WTC11 (cell line): ENCODE measurements around the gene TMEM121. TPM values are rescaled to one million over a fixed set of nuclear protein-coding genes. Genes with fewer than 3 reads are reported as not detected.

Source experiments
- ATAC-seq: fragments of 200-7000 bp; cut with Tn5 transposase; 2 replicates; pipeline ENCODE4 v1.10.0; 2021; ENCODE audit warnings: mild to moderate bottlenecking, moderate library complexity
- CTCF ChIA-PET: fragments of 300-600 bp; sonication (Branson Sonifier 250); formaldehyde crosslinking; loops from one replicate; lab custom pipeline; 2021; ENCODE audit warnings: antibody characterized with exemption; lab: Charles Lee
- POLR2A ChIA-PET: fragments of 350-600 bp; sonication (Branson Sonifier 250); formaldehyde crosslinking; loops from one replicate; lab custom pipeline; 2021; ENCODE audit warnings: antibody characterized with exemption; lab: Charles Lee
- DNase-seq: peaks from one replicate; pipeline ENCODE4 v3.0.0; 2021; ENCODE audit warnings: low spot score
- H3K27ac Mint-ChIP-seq: 2 replicates; pipeline ENCODE4 v1.8.0; 2021; ENCODE audit warnings: mixed read lengths
- H3K27me3 Mint-ChIP-seq: 2 replicates; pipeline ENCODE4 v1.8.0; 2021; ENCODE audit warnings: low read depth, mild to moderate bottlenecking, moderate library complexity, mixed read lengths
- H3K36me3 Mint-ChIP-seq: 2 replicates; pipeline ENCODE4 v1.8.0; 2021; ENCODE audit warnings: mixed read lengths
- H3K4me1 Mint-ChIP-seq: 2 replicates; pipeline ENCODE4 v1.8.0; 2022; ENCODE audit warnings: mixed read lengths
- H3K4me3 Mint-ChIP-seq: 2 replicates; pipeline ENCODE4 v1.8.0; 2021; ENCODE audit warnings: mild to moderate bottlenecking, moderate library complexity, mixed read lengths
- H3K9me3 Mint-ChIP-seq: 2 replicates; pipeline ENCODE4 v1.8.0; 2021; ENCODE audit warnings: mixed read lengths
- EMX1 ChIP-seq: fragments of 250-450 bp; sonication (Bioruptor Pico); IDR thresholded peaks from 2 replicates; pipeline ENCODE4 v1.8.0; 2021; ENCODE audit warnings: mild to moderate bottlenecking
- ESRRA ChIP-seq: sonication (generic); formaldehyde crosslinking; IDR thresholded peaks from 2 replicates; pipeline ENCODE4 v1.8.1; 2022; ENCODE audit warnings: mild to moderate bottlenecking, missing genetic modification reagents, borderline replicate concordance
- FOXJ3 ChIP-seq: sonication (generic); formaldehyde crosslinking; IDR thresholded peaks from 2 replicates; pipeline ENCODE4 v1.9.0; 2021; ENCODE audit warnings: missing genetic modification reagents, mild to moderate bottlenecking, borderline replicate concordance
- FOXP1 ChIP-seq: sonication (generic); formaldehyde crosslinking; IDR thresholded peaks from 2 replicates; pipeline ENCODE4 v1.8.0; 2022; ENCODE audit warnings: missing genetic modification reagents, mild to moderate bottlenecking, moderate library complexity, borderline replicate concordance
- SMAD3 ChIP-seq: sonication (generic); formaldehyde crosslinking; IDR thresholded peaks from 2 replicates; pipeline ENCODE4 v1.8.0; 2022; ENCODE audit warnings: missing genetic modification reagents, mild to moderate bottlenecking, borderline replicate concordance
- SOX15 ChIP-seq: fragments of 250-450 bp; sonication (Bioruptor Pico); IDR thresholded peaks from 2 replicates; pipeline ENCODE4 v1.9.0; 2021; ENCODE audit warnings: mild to moderate bottlenecking
- ZNF121 ChIP-seq: sonication (generic); formaldehyde crosslinking; IDR thresholded peaks from 2 replicates; pipeline ENCODE4 v1.8.0; 2023; ENCODE audit warnings: missing genetic modification reagents
- ZNF219 ChIP-seq: sonication (generic); formaldehyde crosslinking; IDR thresholded peaks from 2 replicates; pipeline ENCODE4 v1.8.0; 2023; ENCODE audit warnings: missing genetic modification reagents, mild to moderate bottlenecking, borderline replicate concordance
- total RNA-seq: library from RNA; stranded (reverse); gene quantifications from 3 replicates; pipeline ENCODE4 v1.2.3, GENCODE V29; 2021
- TF ChIP-seq, protein P1 (sequence below): sonication (generic); formaldehyde crosslinking; IDR thresholded peaks from 2 replicates; pipeline ENCODE4 v1.8.1; 2022; ENCODE audit warnings: mild to moderate bottlenecking, moderate library complexity, missing genetic modification reagents
- TF ChIP-seq, protein P2 (sequence below): fragments of 250-450 bp; sonication (Bioruptor Pico); IDR thresholded peaks from 2 replicates; pipeline ENCODE4 v1.9.0; 2021; ENCODE audit warnings: mild to moderate bottlenecking, borderline replicate concordance
- TF ChIP-seq, protein P3 (sequence below): sonication (generic); formaldehyde crosslinking; IDR thresholded peaks from 2 replicates; pipeline ENCODE4 v1.8.0; 2022; ENCODE audit warnings: mild to moderate bottlenecking, missing genetic modification reagents
- TF ChIP-seq, protein P4 (sequence below): sonication (generic); formaldehyde crosslinking; IDR thresholded peaks from 2 replicates; pipeline ENCODE4 v1.8.0; 2022; ENCODE audit warnings: mild to moderate bottlenecking, missing genetic modification reagents
- TF ChIP-seq, protein P5 (sequence below): sonication (generic); formaldehyde crosslinking; conservative IDR thresholded peaks from 2 replicates; pipeline ENCODE4 v1.8.1; 2023; ENCODE audit warnings: mild to moderate bottlenecking, low read depth, missing genetic modification reagents, moderate library complexity
- TF ChIP-seq, protein P6 (sequence below): sonication (generic); formaldehyde crosslinking; IDR thresholded peaks from 2 replicates; pipeline ENCODE4 v1.8.1; 2023; ENCODE audit warnings: mild to moderate bottlenecking, missing genetic modification reagents, moderate library complexity

TMEM121 gene
- total RNA-seq, 1 experiment from 2014 or later, result 0.81 TPM

DNA sequence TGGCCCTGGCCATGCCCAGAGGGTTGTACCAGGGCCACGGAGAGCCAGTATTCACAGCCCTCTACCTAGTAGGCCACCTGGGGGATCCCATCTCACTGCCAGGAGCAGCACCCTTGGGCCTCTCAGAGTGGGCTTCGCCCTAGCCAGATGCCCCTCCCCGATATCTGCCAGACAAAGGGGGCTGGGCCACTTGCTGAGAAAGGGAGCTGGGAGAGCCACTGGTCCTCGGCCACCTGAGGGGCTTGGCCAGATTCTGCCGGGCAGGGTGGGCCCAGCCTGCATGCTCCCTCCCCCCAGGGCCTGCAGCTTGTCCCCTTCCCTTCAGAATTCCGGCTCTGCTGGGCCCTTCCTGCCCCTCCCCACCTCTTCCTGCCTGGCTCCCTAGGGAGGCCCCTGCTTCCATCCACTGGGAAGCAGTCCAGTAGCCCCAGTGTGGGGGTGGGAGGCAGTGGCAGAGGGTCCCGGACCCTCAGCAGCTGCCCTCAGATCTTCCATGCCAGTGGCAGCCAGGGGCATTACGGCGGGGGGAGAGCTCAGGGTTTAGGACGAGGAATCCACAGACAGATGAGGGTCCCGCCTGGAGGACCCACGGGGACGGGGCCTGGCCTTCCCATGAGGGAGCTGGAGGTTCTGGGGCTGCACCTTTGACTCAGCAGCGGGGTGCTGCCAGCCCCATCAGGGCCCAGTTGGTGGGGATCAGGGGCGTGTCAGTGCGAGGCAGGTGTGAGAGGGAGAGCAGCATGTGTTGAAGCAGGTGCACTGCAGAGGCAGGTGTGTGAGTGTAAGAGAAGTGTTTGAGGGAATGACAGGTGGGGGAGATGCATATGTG lies 49.3 kb upstream of the TMEM121 start (continued):
- TF ChIP-seq, protein P1, sequence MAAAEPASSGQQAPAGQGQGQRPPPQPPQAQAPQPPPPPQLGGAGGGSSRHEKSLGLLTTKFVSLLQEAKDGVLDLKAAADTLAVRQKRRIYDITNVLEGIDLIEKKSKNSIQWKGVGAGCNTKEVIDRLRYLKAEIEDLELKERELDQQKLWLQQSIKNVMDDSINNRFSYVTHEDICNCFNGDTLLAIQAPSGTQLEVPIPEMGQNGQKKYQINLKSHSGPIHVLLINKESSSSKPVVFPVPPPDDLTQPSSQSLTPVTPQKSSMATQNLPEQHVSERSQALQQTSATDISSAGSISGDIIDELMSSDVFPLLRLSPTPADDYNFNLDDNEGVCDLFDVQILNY, result no peak
- TF ChIP-seq, protein P2, sequence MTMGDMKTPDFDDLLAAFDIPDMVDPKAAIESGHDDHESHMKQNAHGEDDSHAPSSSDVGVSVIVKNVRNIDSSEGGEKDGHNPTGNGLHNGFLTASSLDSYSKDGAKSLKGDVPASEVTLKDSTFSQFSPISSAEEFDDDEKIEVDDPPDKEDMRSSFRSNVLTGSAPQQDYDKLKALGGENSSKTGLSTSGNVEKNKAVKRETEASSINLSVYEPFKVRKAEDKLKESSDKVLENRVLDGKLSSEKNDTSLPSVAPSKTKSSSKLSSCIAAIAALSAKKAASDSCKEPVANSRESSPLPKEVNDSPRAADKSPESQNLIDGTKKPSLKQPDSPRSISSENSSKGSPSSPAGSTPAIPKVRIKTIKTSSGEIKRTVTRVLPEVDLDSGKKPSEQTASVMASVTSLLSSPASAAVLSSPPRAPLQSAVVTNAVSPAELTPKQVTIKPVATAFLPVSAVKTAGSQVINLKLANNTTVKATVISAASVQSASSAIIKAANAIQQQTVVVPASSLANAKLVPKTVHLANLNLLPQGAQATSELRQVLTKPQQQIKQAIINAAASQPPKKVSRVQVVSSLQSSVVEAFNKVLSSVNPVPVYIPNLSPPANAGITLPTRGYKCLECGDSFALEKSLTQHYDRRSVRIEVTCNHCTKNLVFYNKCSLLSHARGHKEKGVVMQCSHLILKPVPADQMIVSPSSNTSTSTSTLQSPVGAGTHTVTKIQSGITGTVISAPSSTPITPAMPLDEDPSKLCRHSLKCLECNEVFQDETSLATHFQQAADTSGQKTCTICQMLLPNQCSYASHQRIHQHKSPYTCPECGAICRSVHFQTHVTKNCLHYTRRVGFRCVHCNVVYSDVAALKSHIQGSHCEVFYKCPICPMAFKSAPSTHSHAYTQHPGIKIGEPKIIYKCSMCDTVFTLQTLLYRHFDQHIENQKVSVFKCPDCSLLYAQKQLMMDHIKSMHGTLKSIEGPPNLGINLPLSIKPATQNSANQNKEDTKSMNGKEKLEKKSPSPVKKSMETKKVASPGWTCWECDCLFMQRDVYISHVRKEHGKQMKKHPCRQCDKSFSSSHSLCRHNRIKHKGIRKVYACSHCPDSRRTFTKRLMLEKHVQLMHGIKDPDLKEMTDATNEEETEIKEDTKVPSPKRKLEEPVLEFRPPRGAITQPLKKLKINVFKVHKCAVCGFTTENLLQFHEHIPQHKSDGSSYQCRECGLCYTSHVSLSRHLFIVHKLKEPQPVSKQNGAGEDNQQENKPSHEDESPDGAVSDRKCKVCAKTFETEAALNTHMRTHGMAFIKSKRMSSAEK, result no peak
- no peak for TF ChIP-seq ZNF219 (CRISPR knock-in tag)
- no peak for TF ChIP-seq FOXP1
- TF ChIP-seq SMAD3 (CRISPR knock-in tag), result no peak
- TF ChIP-seq, protein P3, sequence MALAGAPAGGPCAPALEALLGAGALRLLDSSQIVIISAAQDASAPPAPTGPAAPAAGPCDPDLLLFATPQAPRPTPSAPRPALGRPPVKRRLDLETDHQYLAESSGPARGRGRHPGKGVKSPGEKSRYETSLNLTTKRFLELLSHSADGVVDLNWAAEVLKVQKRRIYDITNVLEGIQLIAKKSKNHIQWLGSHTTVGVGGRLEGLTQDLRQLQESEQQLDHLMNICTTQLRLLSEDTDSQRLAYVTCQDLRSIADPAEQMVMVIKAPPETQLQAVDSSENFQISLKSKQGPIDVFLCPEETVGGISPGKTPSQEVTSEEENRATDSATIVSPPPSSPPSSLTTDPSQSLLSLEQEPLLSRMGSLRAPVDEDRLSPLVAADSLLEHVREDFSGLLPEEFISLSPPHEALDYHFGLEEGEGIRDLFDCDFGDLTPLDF (CRISPR knock-in tag), result no peak

DNA sequence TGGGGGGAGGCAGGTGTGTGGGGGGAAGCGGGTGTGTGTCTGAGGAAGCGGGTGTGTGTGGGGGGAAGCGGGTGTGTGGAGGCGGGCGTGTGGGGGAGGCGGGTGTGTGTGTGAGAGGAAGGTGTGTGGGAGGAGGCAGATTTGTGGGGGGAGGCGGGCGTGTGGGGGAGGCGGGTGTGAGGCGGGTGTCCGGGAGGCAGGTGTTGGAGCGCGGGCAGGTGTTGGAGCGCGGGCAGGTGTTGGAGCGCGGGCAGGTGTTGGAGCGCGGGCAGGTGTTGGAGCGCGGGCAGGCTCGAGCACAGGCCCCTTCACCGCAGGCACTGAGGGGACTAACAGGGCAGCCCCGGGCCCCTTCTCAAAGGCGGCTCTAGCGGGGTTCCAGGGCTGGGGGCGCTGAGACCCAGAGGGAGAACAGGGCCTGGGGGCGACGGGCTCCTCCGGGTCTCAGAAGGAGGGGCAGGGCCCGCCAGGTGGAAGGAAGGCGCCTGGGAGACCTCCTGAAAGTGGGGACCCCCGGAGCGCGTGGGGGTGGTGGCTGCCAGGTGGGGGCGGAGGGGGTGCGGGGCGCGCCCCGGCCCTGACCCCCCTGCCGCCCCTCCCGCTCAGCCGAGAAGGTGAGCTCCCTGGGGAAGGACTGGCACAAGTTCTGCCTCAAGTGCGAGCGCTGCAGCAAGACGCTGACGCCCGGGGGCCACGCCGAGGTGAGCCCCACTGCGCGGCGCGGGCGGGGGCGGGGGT lies 48.6 kb upstream of the TMEM121 start:
- DNase-seq (no peak), ATAC-seq (no peak)
- CTCF ChIA-PET, result interaction anchor here (1.0 to 1.8 kb wide), 3 partner anchors 8 to 12 kb away, joined by 8 to 17 read pairs (median 9); no protein-coding TSS in a partner anchor
- H3K27ac Mint-ChIP-seq, result no peak overlapping the region
- no peak overlapping the region for H3K4me3 Mint-ChIP-seq
- peaks cover 71% of the 10 kb centered on the region for H3K27me3 Mint-ChIP-seq
- H3K9me3 Mint-ChIP-seq, result no peaks in the 10 kb centered on the region
- POLR2A ChIA-PET, result no interaction called here
- peaks cover 21% of the 10 kb centered on the region for H3K4me1 Mint-ChIP-seq
- no peaks in the 10 kb centered on the region for H3K36me3 Mint-ChIP-seq
- no peak for TF ChIP-seq SOX15
- TF ChIP-seq, protein P3 (CRISPR knock-in tag), result no peak
- no peak for TF ChIP-seq ZNF121 (CRISPR knock-in tag)
- no peak for TF ChIP-seq FOXJ3 (CRISPR knock-in tag)
- TF ChIP-seq, protein P4, sequence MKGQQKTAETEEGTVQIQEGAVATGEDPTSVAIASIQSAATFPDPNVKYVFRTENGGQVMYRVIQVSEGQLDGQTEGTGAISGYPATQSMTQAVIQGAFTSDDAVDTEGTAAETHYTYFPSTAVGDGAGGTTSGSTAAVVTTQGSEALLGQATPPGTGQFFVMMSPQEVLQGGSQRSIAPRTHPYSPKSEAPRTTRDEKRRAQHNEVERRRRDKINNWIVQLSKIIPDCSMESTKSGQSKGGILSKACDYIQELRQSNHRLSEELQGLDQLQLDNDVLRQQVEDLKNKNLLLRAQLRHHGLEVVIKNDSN, result no peak
- TF ChIP-seq ESRRA (CRISPR knock-in tag), result no peak
- TF ChIP-seq, protein P5, sequence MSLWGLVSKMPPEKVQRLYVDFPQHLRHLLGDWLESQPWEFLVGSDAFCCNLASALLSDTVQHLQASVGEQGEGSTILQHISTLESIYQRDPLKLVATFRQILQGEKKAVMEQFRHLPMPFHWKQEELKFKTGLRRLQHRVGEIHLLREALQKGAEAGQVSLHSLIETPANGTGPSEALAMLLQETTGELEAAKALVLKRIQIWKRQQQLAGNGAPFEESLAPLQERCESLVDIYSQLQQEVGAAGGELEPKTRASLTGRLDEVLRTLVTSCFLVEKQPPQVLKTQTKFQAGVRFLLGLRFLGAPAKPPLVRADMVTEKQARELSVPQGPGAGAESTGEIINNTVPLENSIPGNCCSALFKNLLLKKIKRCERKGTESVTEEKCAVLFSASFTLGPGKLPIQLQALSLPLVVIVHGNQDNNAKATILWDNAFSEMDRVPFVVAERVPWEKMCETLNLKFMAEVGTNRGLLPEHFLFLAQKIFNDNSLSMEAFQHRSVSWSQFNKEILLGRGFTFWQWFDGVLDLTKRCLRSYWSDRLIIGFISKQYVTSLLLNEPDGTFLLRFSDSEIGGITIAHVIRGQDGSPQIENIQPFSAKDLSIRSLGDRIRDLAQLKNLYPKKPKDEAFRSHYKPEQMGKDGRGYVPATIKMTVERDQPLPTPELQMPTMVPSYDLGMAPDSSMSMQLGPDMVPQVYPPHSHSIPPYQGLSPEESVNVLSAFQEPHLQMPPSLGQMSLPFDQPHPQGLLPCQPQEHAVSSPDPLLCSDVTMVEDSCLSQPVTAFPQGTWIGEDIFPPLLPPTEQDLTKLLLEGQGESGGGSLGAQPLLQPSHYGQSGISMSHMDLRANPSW (CRISPR knock-in tag), result no peak
- TF ChIP-seq, protein P6, sequence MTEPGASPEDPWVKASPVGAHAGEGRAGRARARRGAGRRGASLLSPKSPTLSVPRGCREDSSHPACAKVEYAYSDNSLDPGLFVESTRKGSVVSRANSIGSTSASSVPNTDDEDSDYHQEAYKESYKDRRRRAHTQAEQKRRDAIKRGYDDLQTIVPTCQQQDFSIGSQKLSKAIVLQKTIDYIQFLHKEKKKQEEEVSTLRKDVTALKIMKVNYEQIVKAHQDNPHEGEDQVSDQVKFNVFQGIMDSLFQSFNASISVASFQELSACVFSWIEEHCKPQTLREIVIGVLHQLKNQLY (CRISPR knock-in tag), result no peak
- TF ChIP-seq, protein P2, result no peak
- TF ChIP-seq EMX1, result no peak
